ENCODE results near the gene GABRA5. TPM values are rescaled to one million over a fixed set of nuclear protein-coding genes. Genes with fewer than 3 reads are reported as not detected.

GABRA5 gene
- total and polyA plus RNA-seq, 2 of the 8 experiments (the other 6 are each of a cell fraction or from before 2014, with no cell fraction given): 15.0 to 29.6 TPM

DNA sequence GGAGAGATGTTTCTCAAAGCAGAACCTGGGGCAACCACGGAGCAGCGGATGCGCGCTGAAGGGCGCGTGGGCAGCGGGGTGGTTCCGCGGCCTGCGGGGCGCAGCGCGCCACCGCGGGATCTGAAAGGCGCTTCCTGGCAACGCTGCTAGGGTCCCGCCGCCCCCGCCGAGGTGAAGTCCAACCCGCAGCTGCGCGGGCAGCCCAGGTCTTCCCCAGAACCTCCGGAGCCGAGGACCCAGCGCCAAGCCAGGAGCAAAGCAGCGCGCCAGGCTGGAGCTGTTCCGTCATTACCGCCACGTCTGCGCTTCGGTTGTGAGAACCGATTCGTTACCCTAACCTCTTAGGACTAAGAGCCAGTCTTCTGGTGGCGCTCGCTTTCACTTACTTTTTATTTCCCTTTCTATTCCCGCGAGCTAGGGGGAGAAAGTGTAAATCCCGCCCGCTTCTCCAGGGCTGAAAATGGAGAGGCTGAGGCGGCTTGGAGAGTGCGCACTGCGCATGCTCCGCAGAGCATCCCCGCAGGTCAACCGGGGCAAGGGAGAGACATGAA is 100.9 kb downstream of the GABRA5 start (continued):
- TF ChIP-seq BACH1 (IDR thresholded peaks at IDR 0.05; ENCODE audit: low read length) (no peak), BRCA1 (IDR thresholded peaks at IDR 0.05; ENCODE audit: low read depth, low read length) (peak; percentile 61; the same call in 1 of the 2 replicates), TBP (IDR thresholded peaks at IDR 0.05; ENCODE audit: low read depth, low read length) (peak; percentile 75), TAF7 (optimal IDR thresholded peaks at IDR 0.05; ENCODE audit: borderline replicate concordance, low read depth, low read length) (no peak)
- TF ChIP-seq, protein P1, sequence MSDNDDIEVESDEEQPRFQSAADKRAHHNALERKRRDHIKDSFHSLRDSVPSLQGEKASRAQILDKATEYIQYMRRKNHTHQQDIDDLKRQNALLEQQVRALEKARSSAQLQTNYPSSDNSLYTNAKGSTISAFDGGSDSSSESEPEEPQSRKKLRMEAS (IDR thresholded peaks at IDR 0.05): no peak

Data from H1 (cell line).